ENCODE results near the gene CCS.

GRCh38 chr11:66559866-66560676, 32.9 kb upstream of the CCS start:
- TF ChIP-seq, protein P1, sequence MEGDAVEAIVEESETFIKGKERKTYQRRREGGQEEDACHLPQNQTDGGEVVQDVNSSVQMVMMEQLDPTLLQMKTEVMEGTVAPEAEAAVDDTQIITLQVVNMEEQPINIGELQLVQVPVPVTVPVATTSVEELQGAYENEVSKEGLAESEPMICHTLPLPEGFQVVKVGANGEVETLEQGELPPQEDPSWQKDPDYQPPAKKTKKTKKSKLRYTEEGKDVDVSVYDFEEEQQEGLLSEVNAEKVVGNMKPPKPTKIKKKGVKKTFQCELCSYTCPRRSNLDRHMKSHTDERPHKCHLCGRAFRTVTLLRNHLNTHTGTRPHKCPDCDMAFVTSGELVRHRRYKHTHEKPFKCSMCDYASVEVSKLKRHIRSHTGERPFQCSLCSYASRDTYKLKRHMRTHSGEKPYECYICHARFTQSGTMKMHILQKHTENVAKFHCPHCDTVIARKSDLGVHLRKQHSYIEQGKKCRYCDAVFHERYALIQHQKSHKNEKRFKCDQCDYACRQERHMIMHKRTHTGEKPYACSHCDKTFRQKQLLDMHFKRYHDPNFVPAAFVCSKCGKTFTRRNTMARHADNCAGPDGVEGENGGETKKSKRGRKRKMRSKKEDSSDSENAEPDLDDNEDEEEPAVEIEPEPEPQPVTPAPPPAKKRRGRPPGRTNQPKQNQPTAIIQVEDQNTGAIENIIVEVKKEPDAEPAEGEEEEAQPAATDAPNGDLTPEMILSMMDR (conservative IDR thresholded peaks at IDR 0.05 in 1 of 2, IDR thresholded peaks at IDR 0.05 in 1 of 2; ENCODE audit: low read depth in 1 of 2, low read length in 2 of 2): no peak
- no peak for TF ChIP-seq EZH2 (IDR thresholded peaks at IDR 0.05; ENCODE audit: low read length, missing control alignments)
